Osteoblast (primary cell): ENCODE results near the gene SCEL. TPM values are rescaled to one million over a fixed set of nuclear protein-coding genes. Genes with fewer than 3 reads are reported as not detected.

Source experiments
- DNase-seq: peaks from one replicate; pipeline ENCODE4 v3.0.0; 2011; ENCODE audit warnings: low spot score, mixed read lengths; ENCODE audit not compliant: insufficient read length; ENCODE audit errors: missing footprints
- H2AFZ ChIP-seq: 2 replicates; pipeline ENCODE4 v1.6.0; 2011; ENCODE audit warnings: mild to moderate bottlenecking, low read length
- H3K27ac ChIP-seq: 2 replicates; pipeline ENCODE4 v1.5.1; 2011; ENCODE audit warnings: mild to moderate bottlenecking, low read depth, low read length, moderate library complexity
- H3K27me3 ChIP-seq: 2 replicates; pipeline ENCODE4 v1.6.0; 2012; ENCODE audit warnings: mild to moderate bottlenecking, control low read depth, inconsistent platforms, low read length, moderate library complexity; ENCODE audit not compliant: insufficient read depth
- H3K36me3 ChIP-seq: 2 replicates; pipeline ENCODE4 v1.5.1; 2011; ENCODE audit warnings: mild to moderate bottlenecking, low read length, control low read depth, moderate library complexity; ENCODE audit not compliant: insufficient read depth
- H3K4me1 ChIP-seq: 2 replicates; pipeline ENCODE4 v1.5.1; 2011; ENCODE audit warnings: mild to moderate bottlenecking, low read length, control low read depth, moderate library complexity; ENCODE audit not compliant: insufficient read depth
- H3K4me2 ChIP-seq: 2 replicates; pipeline ENCODE4 v1.6.0; 2011; ENCODE audit warnings: mild to moderate bottlenecking, low read length; ENCODE audit not compliant: insufficient read depth
- H3K4me3 ChIP-seq: fragments of 200-600 bp; sonication (generic); 3 replicates; pipeline ENCODE4 v1.5.1; 2012; ENCODE audit warnings: mild to moderate bottlenecking, low read length, inconsistent platforms; ENCODE audit not compliant: insufficient read depth
- H3K79me2 ChIP-seq: 2 replicates; pipeline ENCODE4 v1.6.0; 2012; ENCODE audit warnings: mild to moderate bottlenecking, low read length, control low read depth, inconsistent platforms; ENCODE audit not compliant: insufficient read depth
- H3K9me3 ChIP-seq: 2 replicates; pipeline ENCODE4 v1.5.1; 2011; ENCODE audit warnings: low read depth, low read length, control low read depth
- H4K20me1 ChIP-seq: 2 replicates; pipeline ENCODE4 v1.6.0; 2012; ENCODE audit warnings: mild to moderate bottlenecking, low read length, control low read depth; ENCODE audit not compliant: insufficient read depth
- total RNA-seq: library from RNA; depleted of rRNA; stranded (reverse); fragments of >200 nt; gene quantifications from 2 replicates; pipeline ENCODE4 v1.2.3, GENCODE V29; 2012
- TF ChIP-seq, protein P1 (sequence below): IDR thresholded peaks from 2 replicates; pipeline ENCODE4 v1.5.1; 2011; ENCODE audit warnings: mild to moderate bottlenecking, low read depth, low read length, moderate library complexity; ENCODE audit errors: extremely low read depth

SCEL gene
- total RNA-seq, 1 donor, result not detected

DNA sequence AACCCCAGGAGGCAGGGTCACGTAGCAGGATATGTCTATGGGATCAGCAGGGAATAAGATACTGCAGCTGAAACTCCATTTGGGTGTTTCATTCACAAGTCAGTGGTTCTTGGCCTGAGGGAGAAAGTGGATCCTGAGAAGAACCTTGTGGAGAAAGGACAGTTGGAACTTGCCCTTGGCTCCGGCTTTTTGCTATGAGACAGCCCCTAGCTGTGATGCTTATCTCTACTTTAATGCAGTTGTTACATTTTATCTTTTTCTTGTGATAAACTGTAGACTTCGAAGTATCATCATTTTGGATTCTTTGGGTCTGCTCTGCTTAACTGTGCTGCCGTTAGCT is 6.0 kb upstream of the SCEL start:
- Histone ChIP-seq H3K27me3 (no peaks in the 10 kb centered on the region), H3K4me2 (no peak overlapping the region), H3K36me3 (no peaks in the 10 kb centered on the region), H4K20me1 (no peaks in the 10 kb centered on the region), H3K4me1 (no peaks in the 10 kb centered on the region), H3K4me3 (no peak overlapping the region), H3K27ac (no peak overlapping the region), H3K79me2 (no peaks in the 10 kb centered on the region), H2AFZ (no peak overlapping the region), H3K9me3 (no peaks in the 10 kb centered on the region)
- TF ChIP-seq, protein P1, sequence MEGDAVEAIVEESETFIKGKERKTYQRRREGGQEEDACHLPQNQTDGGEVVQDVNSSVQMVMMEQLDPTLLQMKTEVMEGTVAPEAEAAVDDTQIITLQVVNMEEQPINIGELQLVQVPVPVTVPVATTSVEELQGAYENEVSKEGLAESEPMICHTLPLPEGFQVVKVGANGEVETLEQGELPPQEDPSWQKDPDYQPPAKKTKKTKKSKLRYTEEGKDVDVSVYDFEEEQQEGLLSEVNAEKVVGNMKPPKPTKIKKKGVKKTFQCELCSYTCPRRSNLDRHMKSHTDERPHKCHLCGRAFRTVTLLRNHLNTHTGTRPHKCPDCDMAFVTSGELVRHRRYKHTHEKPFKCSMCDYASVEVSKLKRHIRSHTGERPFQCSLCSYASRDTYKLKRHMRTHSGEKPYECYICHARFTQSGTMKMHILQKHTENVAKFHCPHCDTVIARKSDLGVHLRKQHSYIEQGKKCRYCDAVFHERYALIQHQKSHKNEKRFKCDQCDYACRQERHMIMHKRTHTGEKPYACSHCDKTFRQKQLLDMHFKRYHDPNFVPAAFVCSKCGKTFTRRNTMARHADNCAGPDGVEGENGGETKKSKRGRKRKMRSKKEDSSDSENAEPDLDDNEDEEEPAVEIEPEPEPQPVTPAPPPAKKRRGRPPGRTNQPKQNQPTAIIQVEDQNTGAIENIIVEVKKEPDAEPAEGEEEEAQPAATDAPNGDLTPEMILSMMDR, result no peak
- no peak for DNase-seq

DNA sequence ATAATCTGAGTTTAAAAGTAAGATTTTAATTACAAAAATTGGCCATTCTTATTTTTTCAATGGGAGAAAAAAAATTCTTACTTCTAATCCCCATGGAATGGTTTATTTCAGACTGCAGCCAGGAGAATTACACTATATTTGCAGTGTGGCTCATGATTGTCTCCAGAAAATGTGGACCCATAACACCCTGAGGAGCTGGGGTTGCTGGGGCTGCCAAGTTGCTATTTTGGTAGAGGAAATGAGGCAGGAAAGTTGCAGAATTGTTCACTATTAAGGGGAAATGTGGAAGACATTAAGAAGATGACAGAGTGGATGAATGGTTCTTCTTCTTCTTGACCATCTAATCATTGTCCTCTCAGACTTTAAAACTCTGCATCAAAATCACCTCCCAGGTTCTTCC is 4.6 kb upstream of the SCEL start:
- Histone ChIP-seq H2AFZ (no peak overlapping the region), H3K4me2 (no peak overlapping the region), H3K4me1 (no peaks in the 10 kb centered on the region), H3K4me3 (no peak overlapping the region), H3K79me2 (no peaks in the 10 kb centered on the region), H3K36me3 (no peaks in the 10 kb centered on the region), H3K27me3 (no peaks in the 10 kb centered on the region), H3K27ac (no peak overlapping the region), H3K9me3 (no peaks in the 10 kb centered on the region), H4K20me1 (no peaks in the 10 kb centered on the region)
- no peak for DNase-seq
- TF ChIP-seq, protein P1, result no peak

DNA sequence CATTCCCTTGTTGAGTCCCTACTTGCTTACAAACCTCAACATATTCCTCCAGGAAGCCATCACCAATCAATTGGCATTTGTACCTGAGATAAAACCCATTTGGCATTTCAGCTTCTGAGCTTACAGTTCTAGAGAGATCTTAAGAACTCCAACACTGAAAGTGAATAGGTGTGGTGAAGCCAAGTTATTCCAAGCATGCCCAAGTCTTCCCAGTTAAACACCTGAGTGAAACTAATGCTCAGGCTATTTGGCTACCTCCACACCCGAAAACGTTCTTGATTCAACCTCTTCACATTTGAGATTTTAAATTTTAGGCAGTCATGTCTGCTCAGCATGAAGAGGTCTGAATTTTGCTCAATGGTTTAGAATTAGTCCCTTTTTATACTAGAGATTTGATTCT is 2.5 kb upstream of the SCEL start:
- TF ChIP-seq, protein P1, result no peak

DNA sequence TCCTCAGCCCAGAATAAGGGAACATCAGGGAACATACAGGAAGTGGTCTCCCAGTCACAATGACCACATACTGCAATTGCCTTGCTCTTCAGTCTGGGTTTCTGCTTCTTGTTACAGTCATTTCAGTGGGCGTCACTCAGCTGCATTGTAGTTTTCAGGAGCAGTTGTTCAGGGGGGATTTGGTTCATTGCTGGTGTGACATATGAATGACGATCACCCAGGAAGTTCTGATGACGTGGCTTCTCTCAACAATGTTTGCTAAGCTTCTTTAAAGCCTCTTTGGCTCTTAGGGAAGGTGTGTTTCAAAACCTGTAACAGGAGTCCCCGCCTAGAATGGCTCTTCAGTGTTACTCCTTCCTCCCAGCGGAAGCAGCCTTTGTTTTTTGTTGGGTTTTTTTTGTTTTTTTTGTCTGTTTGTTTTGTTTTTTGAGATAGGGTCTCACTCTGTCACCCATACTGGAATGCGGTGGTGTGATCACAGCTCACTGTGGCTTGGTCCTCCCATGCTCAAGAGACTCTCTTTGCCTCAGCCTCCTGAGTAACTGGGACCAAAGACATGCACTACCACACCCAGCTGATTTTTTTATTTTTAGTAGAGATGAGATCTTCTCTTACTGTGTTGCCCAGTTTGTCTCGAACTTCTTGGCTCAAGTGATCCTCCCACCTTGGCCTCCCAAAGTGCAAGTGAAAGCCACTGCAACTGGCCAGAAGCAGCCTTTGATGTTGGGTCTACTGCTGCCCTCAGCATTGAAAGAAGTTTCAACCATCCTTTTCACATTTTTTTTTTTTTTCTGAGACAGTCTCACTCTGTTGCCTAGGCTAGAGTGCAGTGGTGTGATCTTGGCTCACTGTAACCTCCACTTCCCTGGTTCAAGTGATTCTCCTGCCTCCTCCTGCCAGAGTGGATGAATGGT is 1.4 kb upstream of the SCEL start:
- TF ChIP-seq, protein P1, result no peak
- Histone ChIP-seq H3K36me3 (no peaks in the 10 kb centered on the region), H3K4me2 (no peak overlapping the region), H3K27ac (no peak overlapping the region), H3K9me3 (no peaks in the 10 kb centered on the region), H4K20me1 (no peaks in the 10 kb centered on the region), H3K27me3 (no peaks in the 10 kb centered on the region), H2AFZ (no peak overlapping the region), H3K4me1 (no peaks in the 10 kb centered on the region), H3K79me2 (no peaks in the 10 kb centered on the region), H3K4me3 (no peak overlapping the region)
- DNase-seq, result no peak

More for the DNA sequence above, 2.5 kb upstream of the SCEL start:
- H3K4me3 ChIP-seq, result no peak overlapping the region
- H3K27ac ChIP-seq, result no peak overlapping the region
- no peaks in the 10 kb centered on the region for H4K20me1 ChIP-seq
- H3K9me3 ChIP-seq, result no peaks in the 10 kb centered on the region
- H3K4me2 ChIP-seq, result no peak overlapping the region
- H3K36me3 ChIP-seq, result no peaks in the 10 kb centered on the region
- no peaks in the 10 kb centered on the region for H3K27me3 ChIP-seq
- DNase-seq, result no peak
- H3K79me2 ChIP-seq, result no peaks in the 10 kb centered on the region
- no peak overlapping the region for H2AFZ ChIP-seq
- H3K4me1 ChIP-seq, result no peaks in the 10 kb centered on the region
